Choroid plexus epithelial cell (primary cell): ENCODE results near the gene UBL4B.

ENCODE experiments used
- DNase-seq: peaks from one replicate; pipeline ENCODE4 v3.0.0-alpha.2; 2010; ENCODE audit warnings: low read depth
- H3K4me3 ChIP-seq: 2 replicates; pipeline ENCODE4 v1.5.1; 2011; ENCODE audit warnings: low read depth, mild to moderate bottlenecking, control low read depth, low read length, moderate library complexity
- TF ChIP-seq, protein P1 (sequence below): conservative IDR thresholded peaks from 2 replicates; pipeline ENCODE4 v1.5.1; 2011; ENCODE audit warnings: low read depth, mild to moderate bottlenecking, control low read depth, inconsistent platforms, low read length, moderate library complexity

Gene UBL4B

GRCh38 chr1:110136911-110137310, 24.7 kb downstream of the UBL4B start:
- TF ChIP-seq, protein P1, sequence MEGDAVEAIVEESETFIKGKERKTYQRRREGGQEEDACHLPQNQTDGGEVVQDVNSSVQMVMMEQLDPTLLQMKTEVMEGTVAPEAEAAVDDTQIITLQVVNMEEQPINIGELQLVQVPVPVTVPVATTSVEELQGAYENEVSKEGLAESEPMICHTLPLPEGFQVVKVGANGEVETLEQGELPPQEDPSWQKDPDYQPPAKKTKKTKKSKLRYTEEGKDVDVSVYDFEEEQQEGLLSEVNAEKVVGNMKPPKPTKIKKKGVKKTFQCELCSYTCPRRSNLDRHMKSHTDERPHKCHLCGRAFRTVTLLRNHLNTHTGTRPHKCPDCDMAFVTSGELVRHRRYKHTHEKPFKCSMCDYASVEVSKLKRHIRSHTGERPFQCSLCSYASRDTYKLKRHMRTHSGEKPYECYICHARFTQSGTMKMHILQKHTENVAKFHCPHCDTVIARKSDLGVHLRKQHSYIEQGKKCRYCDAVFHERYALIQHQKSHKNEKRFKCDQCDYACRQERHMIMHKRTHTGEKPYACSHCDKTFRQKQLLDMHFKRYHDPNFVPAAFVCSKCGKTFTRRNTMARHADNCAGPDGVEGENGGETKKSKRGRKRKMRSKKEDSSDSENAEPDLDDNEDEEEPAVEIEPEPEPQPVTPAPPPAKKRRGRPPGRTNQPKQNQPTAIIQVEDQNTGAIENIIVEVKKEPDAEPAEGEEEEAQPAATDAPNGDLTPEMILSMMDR, result no peak
- H3K4me3 ChIP-seq, result no peak overlapping the region
- peak; percentile 5 for DNase-seq

DNA sequence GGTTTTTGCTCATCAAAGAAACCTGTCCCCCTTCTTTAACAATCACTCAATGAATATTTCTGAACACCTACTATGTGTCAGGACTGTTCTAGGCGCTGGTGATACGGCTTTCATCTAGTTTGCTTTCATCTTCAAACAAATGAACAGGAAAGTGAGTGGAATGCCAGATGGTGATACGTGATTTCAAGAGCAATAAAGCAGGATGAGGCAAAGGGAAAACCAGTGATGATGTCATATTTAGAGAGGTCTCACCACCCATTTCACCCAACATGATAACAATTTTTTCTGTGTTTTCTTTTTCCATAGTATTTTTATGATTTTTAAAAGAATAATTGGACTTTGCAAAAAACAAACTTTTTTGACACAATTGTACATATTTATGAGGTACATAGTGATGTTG, 26.7 kb downstream of the UBL4B start:
- TF ChIP-seq, protein P1, result no peak
- no peak for DNase-seq

GRCh38 chr1:110144366-110144765, 32.1 kb downstream of the UBL4B start:
- no peak for DNase-seq
- TF ChIP-seq, protein P1, result no peak
- H3K4me3 ChIP-seq, result no peak overlapping the region

More for the DNA sequence above, 26.7 kb downstream of the UBL4B start:
- H3K4me3 ChIP-seq, result no peak overlapping the region

GRCh38 chr1:110148961-110149360, 36.7 kb downstream of the UBL4B start:
- TF ChIP-seq, protein P1, result peak; percentile 53
- DNase-seq, result peak; percentile 31
- no peak overlapping the region for H3K4me3 ChIP-seq

DNA sequence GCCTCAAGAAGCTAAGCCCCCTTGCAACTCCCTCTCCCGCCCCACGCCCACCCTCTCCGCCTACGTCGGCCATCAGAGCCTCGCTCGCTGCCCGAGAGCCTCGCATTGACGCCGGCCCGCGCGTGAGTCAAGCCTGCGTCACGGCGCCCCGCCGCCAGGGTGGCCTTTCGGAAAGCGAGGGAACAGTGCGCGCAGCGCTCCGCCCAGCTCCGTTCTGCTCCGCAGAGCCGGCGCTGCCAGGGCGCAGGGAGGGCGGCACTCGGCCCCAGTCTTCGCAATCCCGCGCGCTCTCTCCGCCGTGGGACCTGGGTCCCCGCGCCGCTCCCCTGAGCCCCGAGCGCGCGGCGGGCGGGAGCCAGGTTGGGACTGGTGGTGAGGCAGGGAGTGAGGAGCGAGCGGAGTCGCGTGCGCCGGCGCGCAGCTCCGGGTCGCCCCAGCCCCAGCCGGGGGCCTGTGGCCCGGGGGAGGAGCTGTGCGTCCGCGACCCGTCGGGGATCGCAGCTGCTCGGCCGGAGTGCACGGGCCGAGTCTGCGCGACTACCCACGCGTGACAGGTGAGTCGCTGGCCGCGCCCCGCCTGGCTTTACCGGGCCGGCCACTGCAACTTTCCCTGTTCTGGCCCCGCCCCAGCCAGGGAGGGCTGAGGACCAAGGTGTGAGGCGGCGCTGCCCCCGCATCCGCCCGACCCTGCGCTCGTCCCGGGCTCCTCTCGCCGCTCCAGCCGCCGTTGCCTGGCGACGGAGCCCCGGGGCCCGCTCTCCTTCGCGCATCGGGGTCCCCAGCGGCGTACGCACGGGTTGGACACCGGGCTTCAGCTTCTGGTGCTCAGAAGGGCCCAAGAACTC, 38.3 kb downstream of the UBL4B start, which contains the start of gene SLC6A17:
Gene SLC6A17 (plus strand): TSS at position 165 of the 845 bp plus-strand sequence. CDS start 16,436 bp downstream, outside the sequence.
- peak; percentile 47 for DNase-seq
- TF ChIP-seq, protein P1, result no peak
- no peak within 1 kb of the TSS for H3K4me3 ChIP-seq

DNA sequence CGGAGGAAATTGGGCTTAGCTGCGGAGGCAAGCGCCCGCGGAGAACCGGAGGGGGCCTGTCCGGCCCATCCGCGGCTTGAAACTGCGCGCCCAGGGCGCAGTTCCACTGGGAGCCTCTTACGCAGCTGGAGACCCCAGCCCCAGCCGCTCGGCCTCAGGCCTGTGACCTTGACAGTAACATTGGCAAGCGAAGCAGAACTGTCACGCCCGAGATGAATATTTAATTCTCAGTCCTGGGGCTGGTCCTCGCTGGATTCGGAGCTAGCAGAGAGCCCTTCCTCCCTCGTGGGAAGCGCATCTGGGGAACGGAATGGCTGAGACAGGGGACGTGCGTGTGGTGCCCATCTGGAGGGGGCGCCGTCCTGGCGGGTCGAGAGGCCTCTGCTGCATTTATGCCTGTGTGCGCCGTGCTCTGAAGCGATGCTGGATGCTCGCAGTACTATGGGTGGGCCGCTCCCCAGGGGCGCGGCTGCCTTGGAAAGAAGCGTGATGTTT, 39.0 kb downstream of the UBL4B start:
- no peak overlapping the region for H3K4me3 ChIP-seq
- peak; percentile 10 for DNase-seq
- TF ChIP-seq, protein P1, result no peak
